ENCODE measurements around the gene CEP72. TPM values are rescaled to one million over a fixed set of nuclear protein-coding genes. Genes with fewer than 3 reads are reported as not detected.

CEP72 gene
- polyA plus RNA-seq, 1 donor (not counting 4 experiments of a cell fraction or from before 2014, with no cell fraction given), result 4.5 TPM

- no peak for DNase-seq (ENCODE audit: low read depth, low spot score)
- no peak overlapping the region for H3K4me2 ChIP-seq (ENCODE audit: control insufficient read depth, extremely low read depth, insufficient read depth, low read depth, low read length)
- H3K9me1 ChIP-seq (ENCODE audit: control insufficient read depth, extremely low read depth, insufficient read depth, low read length), result no peaks in the 10 kb centered on the region
- dilution Hi-C loops (cut with MboI; ENCODE audit: extremely low pct_ligation_motif_present, low sequenced_read_pairs), result no loop called here
- no peak overlapping the region for H2AFZ ChIP-seq (ENCODE audit: control insufficient read depth, low read length)
- H4K20me1 ChIP-seq (ENCODE audit: control insufficient read depth, extremely low read depth, insufficient read depth, low read length), result no peaks in the 10 kb centered on the region
- H3K4me1 ChIP-seq (ENCODE audit: control insufficient read depth, extremely low read depth, insufficient read depth, low read length), result no peaks in the 10 kb centered on the region
- H3K36me3 ChIP-seq (ENCODE audit: control insufficient read depth in 2 of 2, extremely low read depth in 1 of 2, insufficient read depth in 2 of 2, low read length in 2 of 2), result peaks cover 13 to 29% of the 10 kb centered on the region in 2 experiments
- FAIRE-seq, result no peak
- H3K9me3 ChIP-seq (ENCODE audit: control insufficient read depth, low read depth, low read length), result no peaks in the 10 kb centered on the region
- peaks cover 4% of the 10 kb centered on the region for H3K79me2 ChIP-seq (ENCODE audit: control insufficient read depth, insufficient read depth, low read length)
- H3K27me3 ChIP-seq (ENCODE audit: control insufficient read depth, extremely low read depth, insufficient read depth, low read length), result no peaks in the 10 kb centered on the region
- H3K9ac ChIP-seq (ENCODE audit: control insufficient read depth, extremely low read depth, insufficient read depth, low read length), result no peak overlapping the region
- no peak for TF ChIP-seq CTCF (optimal IDR thresholded peaks at IDR 0.05 in 1 of 3, IDR thresholded peaks at IDR 0.05 in 1 of 3, conservative IDR thresholded peaks at IDR 0.05 in 1 of 3; ENCODE audit: extremely low read depth in 1 of 3, insufficient read depth in 2 of 3, low read length in 3 of 3)
- TF ChIP-seq EZH2 (IDR thresholded peaks at IDR 0.05; ENCODE audit: low read length), result no peak
- H3K4me3 ChIP-seq (ENCODE audit: control insufficient read depth in 2 of 3, extremely low read depth in 1 of 3, insufficient read depth in 2 of 3, low read depth in 1 of 3, low read length in 3 of 3), result no peak overlapping the region
- H3K27ac ChIP-seq (ENCODE audit: control insufficient read depth, insufficient read depth, low read length), result no peak overlapping the region
Observed at GRCh38 chr5:622359-622758, 10.2 kb downstream of the CEP72 start.

- H3K79me2 ChIP-seq (ENCODE audit: control insufficient read depth, insufficient read depth, low read length), result no peaks in the 10 kb centered on the region
- DNase-seq (ENCODE audit: low read depth, low spot score), result no peak
- FAIRE-seq, result no peak
Observed at GRCh38 chr5:622946-623522, 10.9 kb downstream of the CEP72 start.

More at GRCh38 chr5:622946-623522, 10.9 kb downstream of the CEP72 start:
- Histone ChIP-seq H3K36me3 (ENCODE audit: control insufficient read depth in 2 of 2, extremely low read depth in 1 of 2, insufficient read depth in 2 of 2, low read length in 2 of 2) (peaks cover 17 to 29% of the 10 kb centered on the region in 2 experiments), H3K4me3 (ENCODE audit: control insufficient read depth in 2 of 3, extremely low read depth in 1 of 3, insufficient read depth in 2 of 3, low read depth in 1 of 3, low read length in 3 of 3) (no peak overlapping the region), H3K9me1 (ENCODE audit: control insufficient read depth, extremely low read depth, insufficient read depth, low read length) (no peaks in the 10 kb centered on the region), H4K20me1 (ENCODE audit: control insufficient read depth, extremely low read depth, insufficient read depth, low read length) (no peaks in the 10 kb centered on the region), H3K9ac (ENCODE audit: control insufficient read depth, extremely low read depth, insufficient read depth, low read length) (no peak overlapping the region), H3K4me1 (ENCODE audit: control insufficient read depth, extremely low read depth, insufficient read depth, low read length) (no peaks in the 10 kb centered on the region), H2AFZ (ENCODE audit: control insufficient read depth, low read length) (no peak overlapping the region), H3K27me3 (ENCODE audit: control insufficient read depth, extremely low read depth, insufficient read depth, low read length) (no peaks in the 10 kb centered on the region), H3K4me2 (ENCODE audit: control insufficient read depth, extremely low read depth, insufficient read depth, low read depth, low read length) (no peak overlapping the region), H3K27ac (ENCODE audit: control insufficient read depth, insufficient read depth, low read length) (no peak overlapping the region), H3K9me3 (ENCODE audit: control insufficient read depth, low read depth, low read length) (no peaks in the 10 kb centered on the region)
- dilution Hi-C loops (cut with MboI; ENCODE audit: extremely low pct_ligation_motif_present, low sequenced_read_pairs), result no loop called here
- TF ChIP-seq CTCF (optimal IDR thresholded peaks at IDR 0.05 in 1 of 3, IDR thresholded peaks at IDR 0.05 in 1 of 3, conservative IDR thresholded peaks at IDR 0.05 in 1 of 3; ENCODE audit: extremely low read depth in 1 of 3, insufficient read depth in 2 of 3, low read length in 3 of 3) (no peak), EZH2 (IDR thresholded peaks at IDR 0.05; ENCODE audit: low read length) (no peak)

All from keratinocyte (primary cell).